Ishikawa (cell line): Measurements from ENCODE around the gene PIM2.

ENCODE experiments used
- CEBPB ChIP-seq: IDR thresholded peaks from 2 replicates; pipeline ENCODE4 v1.6.1; 2012
- CREB1 ChIP-seq: IDR thresholded peaks from 2 replicates; pipeline ENCODE4 v1.6.1; 2012; ENCODE audit warnings: low read depth
- EGR1 ChIP-seq: IDR thresholded peaks from 2 replicates; pipeline ENCODE4 v1.6.1; 2012
- EP300 ChIP-seq: IDR thresholded peaks from 2 replicates; pipeline ENCODE4 v1.6.1; 2012; ENCODE audit warnings: borderline replicate concordance
- FOXM1 ChIP-seq: IDR thresholded peaks from 2 replicates; pipeline ENCODE4 v1.6.1; 2012; ENCODE audit warnings: low read depth, borderline replicate concordance
- NFIC ChIP-seq: IDR thresholded peaks from 2 replicates; pipeline ENCODE4 v1.6.1; 2012
- RAD21 ChIP-seq: IDR thresholded peaks from 2 replicates; pipeline ENCODE4 v1.6.1; 2012; ENCODE audit warnings: low read depth
- TAF1 ChIP-seq: IDR thresholded peaks from 2 replicates; pipeline ENCODE4 v1.6.1; 2012; ENCODE audit warnings: low read depth, mild to moderate bottlenecking
- TCF12 ChIP-seq: IDR thresholded peaks from 2 replicates; pipeline ENCODE4 v1.6.1; 2012; ENCODE audit warnings: low read depth
- TEAD4 ChIP-seq: IDR thresholded peaks from 2 replicates; pipeline ENCODE4 v1.6.1; 2012
- YY1 ChIP-seq: IDR thresholded peaks from 2 replicates; pipeline ENCODE4 v1.6.1; 2012; ENCODE audit warnings: low read depth
- ZBTB7A ChIP-seq: IDR thresholded peaks from 2 replicates; pipeline ENCODE4 v1.6.1; 2012; ENCODE audit warnings: low read depth
- TF ChIP-seq, protein P1 (sequence below): IDR thresholded peaks from 2 replicates; pipeline ENCODE4 v1.6.1; 2012; ENCODE audit warnings: low read depth, mild to moderate bottlenecking
- TF ChIP-seq, protein P2 (sequence below): IDR thresholded peaks from 2 replicates; pipeline ENCODE4 v1.6.1; 2012

DNA sequence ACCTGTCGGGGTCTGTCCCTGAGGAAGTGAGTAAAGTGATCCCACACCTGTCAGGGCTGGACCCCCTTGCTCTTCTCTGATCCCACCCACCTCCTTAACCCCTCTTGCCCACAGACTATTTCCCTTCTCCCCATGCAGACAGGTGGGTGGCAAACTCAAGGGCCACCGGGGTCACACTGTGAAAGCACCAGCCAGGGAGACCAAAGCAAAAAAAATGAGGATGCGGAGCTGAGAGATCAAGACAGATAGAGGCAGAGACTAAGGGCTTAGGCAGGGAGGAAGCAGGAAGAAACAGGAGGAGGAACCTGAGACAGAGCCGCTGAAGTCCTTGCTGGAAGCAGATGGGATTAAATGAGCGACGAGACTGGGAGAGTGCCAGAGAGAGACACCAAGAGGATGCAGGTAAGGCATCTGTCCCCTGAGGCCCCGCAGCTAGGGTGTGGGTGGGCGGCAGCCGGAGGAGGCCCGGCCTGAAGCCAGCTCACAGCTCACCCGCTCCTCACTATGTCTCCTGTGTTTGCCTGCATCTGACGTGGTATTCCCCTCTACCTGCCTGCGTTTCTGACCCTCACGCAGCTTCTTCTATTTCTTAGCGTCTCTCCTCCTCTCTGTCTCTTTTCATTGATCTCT lies 28.4 kb downstream of the PIM2 start:
- TF ChIP-seq TAF1: no peak
- TF ChIP-seq CREB1: no peak
- TF ChIP-seq, protein P1, sequence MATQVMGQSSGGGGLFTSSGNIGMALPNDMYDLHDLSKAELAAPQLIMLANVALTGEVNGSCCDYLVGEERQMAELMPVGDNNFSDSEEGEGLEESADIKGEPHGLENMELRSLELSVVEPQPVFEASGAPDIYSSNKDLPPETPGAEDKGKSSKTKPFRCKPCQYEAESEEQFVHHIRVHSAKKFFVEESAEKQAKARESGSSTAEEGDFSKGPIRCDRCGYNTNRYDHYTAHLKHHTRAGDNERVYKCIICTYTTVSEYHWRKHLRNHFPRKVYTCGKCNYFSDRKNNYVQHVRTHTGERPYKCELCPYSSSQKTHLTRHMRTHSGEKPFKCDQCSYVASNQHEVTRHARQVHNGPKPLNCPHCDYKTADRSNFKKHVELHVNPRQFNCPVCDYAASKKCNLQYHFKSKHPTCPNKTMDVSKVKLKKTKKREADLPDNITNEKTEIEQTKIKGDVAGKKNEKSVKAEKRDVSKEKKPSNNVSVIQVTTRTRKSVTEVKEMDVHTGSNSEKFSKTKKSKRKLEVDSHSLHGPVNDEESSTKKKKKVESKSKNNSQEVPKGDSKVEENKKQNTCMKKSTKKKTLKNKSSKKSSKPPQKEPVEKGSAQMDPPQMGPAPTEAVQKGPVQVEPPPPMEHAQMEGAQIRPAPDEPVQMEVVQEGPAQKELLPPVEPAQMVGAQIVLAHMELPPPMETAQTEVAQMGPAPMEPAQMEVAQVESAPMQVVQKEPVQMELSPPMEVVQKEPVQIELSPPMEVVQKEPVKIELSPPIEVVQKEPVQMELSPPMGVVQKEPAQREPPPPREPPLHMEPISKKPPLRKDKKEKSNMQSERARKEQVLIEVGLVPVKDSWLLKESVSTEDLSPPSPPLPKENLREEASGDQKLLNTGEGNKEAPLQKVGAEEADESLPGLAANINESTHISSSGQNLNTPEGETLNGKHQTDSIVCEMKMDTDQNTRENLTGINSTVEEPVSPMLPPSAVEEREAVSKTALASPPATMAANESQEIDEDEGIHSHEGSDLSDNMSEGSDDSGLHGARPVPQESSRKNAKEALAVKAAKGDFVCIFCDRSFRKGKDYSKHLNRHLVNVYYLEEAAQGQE: no peak
- TF ChIP-seq, protein P2, sequence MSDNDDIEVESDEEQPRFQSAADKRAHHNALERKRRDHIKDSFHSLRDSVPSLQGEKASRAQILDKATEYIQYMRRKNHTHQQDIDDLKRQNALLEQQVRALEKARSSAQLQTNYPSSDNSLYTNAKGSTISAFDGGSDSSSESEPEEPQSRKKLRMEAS: no peak
- TF ChIP-seq EP300: no peak
- no peak for TF ChIP-seq RAD21
- TF ChIP-seq CEBPB: no peak
- TF ChIP-seq TCF12: no peak
- 0 out of 2 replicates have a peak, but pooled peaks have one; percentile 12 for TF ChIP-seq EGR1
- TF ChIP-seq TEAD4: no peak
- TF ChIP-seq YY1: no peak
- TF ChIP-seq FOXM1: no peak
- TF ChIP-seq ZBTB7A: no peak
- TF ChIP-seq NFIC: no peak
